GM19395 (cell line): Measurements from ENCODE around the gene KRT3.
"Not testable (repeated sequence)": the region's sequence is repeated elsewhere in the genome, so short reads cannot be mapped to it uniquely, and the experiment has no call there.

ENCODE experiments used
- ATAC-seq: cut with Tn5 transposase; IDR thresholded peaks from one replicate; pipeline ENCODE4 v1.9.1; 2021; ENCODE audit warnings: mild to moderate bottlenecking, moderate library complexity; ENCODE audit not compliant: unreplicated experiment

Gene KRT3

DNA sequence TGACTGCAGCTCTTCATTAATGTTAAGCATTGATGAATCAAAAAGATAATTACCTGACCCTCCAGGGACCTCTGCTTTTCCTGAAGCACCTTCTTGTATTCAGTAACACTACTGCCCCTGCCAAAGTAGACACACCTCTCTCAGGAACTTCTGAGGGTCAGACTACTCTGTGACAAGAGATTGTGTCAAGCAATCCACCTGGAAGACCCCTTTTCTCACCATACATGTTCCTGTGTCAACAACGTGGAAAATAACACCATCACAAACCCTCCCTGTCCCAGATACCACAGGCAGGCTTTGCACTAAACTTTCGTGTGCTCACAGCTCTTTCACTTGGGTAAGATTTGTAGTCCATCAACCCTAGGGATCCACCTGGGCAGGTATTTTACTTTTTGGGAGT lies 31.9 kb downstream of the KRT3 start:
- ATAC-seq, result no peak

DNA sequence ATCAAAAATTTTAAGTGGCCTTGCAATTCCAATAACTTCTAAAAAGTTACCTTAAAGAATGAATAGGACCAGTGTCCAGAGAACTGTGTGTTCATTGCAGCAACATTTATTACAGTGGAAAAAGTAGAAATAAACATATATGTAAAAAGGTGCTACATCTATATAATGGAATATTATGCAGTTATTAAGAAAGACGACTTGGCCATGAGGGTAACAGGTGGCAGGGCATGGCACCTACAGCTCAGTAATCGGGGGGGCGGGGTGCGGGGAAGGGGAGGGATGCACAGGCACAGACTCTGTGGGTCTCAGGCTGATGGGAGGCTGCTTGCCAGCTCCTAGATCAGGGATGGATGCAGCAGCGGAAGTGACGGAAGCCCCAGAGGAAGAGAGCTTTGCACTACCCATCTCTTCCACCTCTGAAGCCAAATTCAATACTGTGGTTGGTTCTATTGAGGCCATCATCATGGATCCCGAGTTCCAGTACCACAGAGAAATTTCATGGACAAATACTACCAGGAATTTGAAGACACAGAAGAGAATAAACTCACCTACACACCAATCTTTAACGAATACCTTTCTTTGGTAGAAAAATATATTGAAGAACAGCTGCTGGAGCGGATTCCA lies 32.8 kb downstream of the KRT3 start:
- no peak for ATAC-seq

DNA sequence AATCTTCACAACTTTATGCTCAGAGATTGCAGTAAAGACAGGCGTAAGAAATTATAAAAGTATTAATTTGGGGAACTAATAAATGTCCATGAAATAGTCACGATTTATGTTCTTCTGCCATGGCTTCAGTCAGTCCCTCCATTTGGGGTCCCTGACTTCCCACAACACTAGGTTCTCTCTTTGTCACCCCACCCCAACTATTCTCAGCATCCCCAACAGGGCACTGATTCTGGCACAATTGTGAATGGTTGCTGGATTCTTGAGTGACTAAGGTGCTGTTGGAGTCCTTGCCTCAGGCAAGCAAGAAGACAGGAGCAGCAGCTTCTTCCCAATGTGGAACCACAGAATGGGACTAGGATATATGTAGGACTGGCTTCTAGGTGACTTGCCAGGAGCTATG lies 34.1 kb downstream of the KRT3 start:
- ATAC-seq, result no peak

DNA sequence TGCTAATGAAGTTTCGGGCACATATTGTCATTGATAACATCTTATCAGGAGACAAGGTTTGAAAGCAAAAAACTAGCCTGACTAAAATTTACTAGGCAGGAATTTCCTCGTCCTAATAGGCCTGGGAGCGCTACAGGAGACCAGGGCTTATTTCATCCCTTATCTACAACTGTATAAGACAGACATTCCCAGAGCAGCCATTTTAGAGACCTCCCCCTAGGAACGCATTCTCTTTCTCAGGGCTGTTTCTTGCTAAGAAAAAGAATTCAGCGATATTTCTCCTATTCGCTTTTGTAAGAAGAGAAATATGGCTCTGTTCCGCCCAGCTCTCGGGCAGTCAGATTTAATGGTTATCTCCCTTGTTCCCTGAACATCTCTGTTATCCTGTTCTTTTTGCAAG lies 34.7 kb downstream of the KRT3 start:
- ATAC-seq, result not testable (repeated sequence)

DNA sequence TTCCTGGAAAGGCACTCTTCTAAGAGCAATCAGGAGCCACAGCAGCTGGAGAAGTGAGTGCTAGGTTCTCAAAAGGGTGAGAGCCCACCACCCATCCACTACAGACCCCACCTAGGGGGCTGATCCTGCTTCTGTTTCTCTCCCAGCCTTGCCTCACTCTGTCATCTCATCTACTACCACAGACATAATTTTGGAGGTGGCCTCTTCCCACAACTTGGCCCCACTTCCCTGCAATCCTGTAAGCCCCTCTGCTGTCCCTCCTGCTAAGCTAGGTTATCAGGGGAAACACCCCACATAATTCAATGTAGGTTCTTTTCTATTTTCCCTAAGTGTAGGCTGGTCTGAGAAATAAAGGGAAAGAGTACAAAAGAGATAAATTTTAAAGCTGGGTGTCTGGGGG lies 35.3 kb downstream of the KRT3 start:
- no peak for ATAC-seq

DNA sequence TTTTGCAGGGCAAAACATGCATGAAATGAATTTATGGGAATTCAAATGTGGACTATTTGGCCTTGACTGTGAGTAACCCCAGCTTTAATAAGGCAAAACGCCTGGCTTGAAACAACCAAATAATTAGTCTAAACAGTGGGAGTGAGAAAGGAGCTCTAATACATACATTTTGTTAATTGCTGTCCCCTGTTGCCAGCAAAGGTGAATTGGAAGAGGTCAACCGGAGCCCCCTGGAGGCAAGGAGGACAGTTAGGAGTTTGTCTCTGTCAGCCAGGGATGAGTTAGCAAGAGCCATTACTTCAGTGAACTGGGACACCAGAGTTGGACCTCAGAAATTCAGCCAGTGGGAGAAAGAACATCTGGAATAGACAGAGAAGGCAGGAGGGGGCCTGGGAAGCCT lies 36.2 kb downstream of the KRT3 start:
- ATAC-seq, result no peak

DNA sequence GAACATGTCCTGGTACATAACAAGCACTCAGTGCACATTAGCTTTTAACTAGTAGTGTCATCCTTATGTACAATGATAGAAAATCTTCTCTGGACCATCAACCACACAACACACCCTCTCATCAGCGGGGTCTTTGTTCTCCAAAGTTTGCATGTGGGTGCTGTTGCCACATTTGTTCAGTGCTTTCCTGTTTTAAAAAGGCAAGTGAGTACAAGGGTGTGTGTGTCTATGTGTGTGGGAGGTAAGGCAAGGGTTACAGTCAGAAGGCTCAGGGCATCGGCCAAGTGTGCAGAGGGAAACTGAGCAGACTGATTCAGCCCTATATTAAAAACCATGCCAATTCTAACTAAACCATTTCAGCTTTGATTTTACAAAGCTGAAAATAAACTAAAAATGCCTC lies 36.7 kb downstream of the KRT3 start:
- no peak for ATAC-seq

DNA sequence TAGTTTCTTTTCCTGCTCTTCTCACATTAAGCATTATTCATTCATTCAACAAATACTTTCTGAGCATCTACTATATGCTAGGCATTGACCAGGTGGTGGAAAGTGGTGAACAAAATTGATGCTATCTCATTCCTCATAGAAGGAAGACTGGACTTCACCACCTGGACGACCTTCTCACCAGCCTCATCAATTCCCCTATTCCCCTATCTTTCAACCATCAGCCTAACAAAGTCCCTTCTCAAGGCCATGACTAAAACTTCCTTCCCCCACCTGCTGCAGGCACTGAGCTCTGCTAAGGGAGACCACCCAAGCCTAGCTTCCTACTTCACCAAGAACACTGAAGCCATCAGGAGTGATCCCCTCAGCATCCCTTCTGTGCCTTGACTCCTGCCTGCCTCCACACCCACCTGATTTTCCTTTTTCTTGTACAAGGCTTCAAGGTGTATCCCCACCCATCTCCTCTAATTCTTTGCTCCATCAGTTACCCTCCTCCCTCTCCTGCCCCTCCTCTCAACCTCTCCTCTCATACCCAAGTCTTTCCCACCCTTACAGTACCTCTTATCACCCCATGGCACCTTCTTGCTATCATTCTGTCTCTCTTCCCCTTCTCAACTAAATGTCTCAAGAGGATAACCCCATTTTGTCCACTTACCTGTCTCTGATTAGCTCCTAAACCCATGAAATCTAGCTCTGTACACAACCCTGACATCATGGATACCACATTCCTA lies 38.3 kb downstream of the KRT3 start:
- no peak for ATAC-seq

DNA sequence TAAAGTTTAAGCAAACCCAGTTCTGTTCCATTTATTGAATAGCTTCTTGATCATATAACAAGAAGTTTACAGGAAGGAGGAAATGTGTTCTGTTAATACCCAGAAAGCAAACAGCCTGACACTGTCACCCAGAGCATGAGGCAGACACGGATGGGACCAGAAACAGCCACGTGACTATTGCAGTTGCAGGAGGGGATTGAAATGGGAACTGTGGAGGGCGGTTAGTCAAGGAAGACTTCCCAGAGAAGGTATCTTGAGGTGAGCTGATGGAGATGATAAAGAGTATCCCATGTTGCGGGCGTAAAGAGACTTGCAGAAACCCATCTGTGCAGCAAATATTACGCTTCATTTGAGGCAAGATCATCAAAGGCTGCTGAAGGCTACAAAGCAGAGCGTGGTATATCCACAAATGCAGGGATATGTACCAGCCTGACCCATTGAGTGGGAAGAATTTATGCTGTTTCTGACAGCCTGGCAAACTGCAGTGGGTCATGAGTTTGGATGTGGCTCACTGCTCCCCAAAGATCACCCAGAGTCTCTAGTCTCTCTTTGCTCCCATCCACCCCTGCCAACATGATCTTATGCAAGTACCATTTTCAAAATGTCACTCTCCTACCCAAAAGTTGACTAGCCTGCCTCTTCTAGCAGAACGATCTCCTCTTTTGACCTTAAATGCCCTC lies 39.5 kb downstream of the KRT3 start:
- no peak for ATAC-seq

DNA sequence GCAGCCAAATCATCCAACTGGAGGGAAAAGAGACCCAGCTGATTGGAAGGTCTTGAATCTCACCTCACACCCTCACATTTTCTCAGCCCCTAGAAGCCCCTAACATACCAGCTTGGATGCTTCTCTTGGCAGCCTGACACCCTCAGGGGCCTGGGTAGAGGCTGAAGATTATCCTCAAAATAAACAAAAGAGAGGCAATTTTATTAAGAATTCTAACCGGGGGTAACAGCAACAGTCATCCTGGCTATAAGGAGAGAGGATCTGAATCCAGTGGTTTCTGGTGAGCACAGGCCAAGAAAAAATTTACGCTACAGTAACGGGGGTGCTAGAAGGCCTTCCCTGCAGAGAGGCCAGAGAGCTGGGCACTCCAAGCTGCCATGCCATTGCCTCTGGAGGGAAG lies 40.4 kb downstream of the KRT3 start:
- ATAC-seq, result no peak

DNA sequence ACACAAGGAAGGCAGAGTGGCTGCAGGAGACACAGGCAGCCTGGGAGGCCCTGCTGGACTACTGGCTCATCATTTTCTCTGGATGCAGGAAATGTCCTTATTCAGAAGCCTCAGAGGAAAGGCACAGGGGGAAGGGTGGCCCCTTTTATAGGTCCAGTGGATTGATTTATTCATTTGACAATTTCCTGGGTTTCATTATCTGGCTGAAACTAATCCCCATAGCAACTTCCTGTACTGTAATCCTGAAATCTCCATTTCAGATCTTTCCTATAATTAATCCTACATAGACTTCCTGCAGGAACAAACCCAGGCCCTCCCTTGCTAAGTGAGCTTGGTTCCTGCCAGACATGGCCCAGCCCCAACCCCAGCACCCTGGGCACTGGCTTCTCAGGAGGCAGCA lies 41.8 kb downstream of the KRT3 start:
- ATAC-seq, result no peak

DNA sequence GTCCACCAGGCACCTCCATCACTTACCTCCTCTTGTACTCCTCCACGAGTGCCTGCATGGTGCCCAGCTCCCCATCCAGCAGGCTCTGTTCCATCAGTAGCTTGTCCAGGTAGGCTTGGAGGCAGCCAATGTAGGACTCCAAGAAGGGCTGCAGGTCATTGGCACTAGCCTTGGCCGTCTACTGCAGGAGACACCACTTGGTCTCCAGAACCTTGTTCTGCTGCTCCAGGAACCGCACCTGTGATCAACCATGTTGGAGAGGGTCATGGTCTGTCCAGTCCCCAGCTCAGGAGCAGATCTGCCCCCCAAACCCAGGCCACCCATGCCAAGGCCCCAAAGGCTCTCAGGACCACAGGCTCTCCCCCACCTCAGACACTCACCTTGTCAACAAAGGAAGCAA lies 42.6 kb downstream of the KRT3 start:
- no peak for ATAC-seq

DNA sequence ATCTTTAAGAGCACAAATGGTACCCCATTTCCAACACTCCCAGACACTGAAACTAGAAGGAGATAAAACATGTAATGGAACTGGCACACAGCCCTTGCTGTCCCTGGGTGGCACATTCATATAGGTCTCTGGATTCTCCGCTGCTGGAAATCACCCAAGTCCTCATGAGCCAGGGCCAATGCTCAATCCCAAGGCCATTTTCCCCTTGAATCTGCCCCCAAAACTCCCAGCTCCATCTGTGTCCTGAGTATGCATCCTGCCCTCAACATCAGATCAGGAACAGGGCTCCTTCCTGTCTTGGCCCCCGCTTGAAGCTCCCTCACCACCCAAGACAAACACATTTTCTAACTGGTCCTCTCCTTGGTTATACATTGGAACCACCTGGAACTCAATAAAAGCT lies 43.4 kb downstream of the KRT3 start:
- ATAC-seq, result no peak

DNA sequence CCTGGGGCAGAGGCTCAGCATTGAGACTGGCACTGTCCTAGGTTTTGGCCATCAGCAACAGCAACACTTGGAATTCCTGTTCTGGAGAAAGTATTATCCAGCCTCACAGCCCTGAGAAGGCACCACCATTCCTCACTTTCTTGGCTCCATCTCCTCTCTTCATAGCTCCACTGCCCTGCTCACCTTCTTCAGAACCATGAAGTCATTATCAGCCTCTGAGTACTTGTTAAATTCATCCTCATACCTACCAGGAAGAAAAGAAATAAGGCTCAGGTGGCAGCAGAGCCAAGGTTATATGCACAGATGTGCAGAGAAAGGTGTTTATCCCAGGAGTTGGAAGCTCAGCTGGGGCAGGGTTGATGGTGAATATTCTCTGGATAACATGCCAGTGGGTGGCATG lies 44.1 kb downstream of the KRT3 start:
- no peak for ATAC-seq

DNA sequence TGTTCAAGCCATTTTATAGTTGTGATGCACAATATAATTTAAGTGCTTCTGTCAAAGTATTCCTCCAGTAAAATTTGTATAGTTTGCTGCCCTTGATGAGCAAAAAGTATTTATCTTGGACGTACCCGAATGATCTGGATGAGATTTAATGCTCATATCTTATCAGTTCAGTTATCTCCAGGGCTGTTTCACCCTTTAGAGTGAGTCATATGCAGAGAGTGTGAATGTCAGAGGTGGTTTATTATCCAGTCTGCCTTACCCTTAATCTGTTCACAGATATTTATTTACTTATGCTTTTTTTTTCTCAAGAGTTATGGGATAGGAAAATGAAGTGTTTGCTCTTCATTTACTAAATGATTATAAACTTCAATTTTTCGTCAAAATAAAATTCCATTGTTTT lies 45.4 kb downstream of the KRT3 start:
- not testable (repeated sequence) for ATAC-seq

DNA sequence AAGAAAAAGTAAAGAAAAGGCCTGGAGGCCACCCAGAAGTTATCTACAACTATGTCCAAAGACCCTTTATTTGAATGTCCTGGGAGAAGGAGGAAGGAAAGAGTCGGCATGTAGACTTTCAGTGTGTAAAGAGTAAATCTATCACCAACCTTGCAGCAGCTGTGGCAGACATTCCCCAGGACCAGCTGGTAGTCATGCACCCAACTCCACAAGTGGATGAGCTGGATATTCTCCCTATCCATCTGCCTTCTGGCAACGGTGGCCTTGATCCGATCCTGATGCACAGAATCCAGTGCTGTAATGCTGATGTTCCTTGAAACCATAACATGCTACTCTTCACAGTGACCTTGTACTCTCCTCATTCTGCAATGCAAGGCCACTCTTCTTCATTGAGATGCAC lies 46.1 kb downstream of the KRT3 start:
- no peak for ATAC-seq

DNA sequence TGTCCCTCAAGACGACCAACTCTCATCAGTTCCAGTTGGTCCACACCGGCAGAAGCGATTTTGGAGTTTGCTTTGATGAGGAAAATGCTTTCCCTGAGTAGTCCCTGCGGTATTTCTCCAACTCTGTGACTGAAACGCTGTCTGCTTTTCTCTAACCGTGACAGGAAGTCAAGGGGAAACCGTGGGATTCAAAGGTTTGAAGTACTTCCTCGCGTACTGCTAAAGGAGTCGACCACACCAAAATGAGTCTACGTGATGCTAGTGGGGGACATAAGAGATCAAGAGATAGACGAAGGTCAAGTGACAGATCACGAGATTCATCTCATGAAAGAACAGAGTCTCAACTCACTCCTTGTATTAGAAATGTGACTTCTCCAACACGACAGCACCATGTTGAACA lies 47.3 kb downstream of the KRT3 start:
- ATAC-seq, result no peak

DNA sequence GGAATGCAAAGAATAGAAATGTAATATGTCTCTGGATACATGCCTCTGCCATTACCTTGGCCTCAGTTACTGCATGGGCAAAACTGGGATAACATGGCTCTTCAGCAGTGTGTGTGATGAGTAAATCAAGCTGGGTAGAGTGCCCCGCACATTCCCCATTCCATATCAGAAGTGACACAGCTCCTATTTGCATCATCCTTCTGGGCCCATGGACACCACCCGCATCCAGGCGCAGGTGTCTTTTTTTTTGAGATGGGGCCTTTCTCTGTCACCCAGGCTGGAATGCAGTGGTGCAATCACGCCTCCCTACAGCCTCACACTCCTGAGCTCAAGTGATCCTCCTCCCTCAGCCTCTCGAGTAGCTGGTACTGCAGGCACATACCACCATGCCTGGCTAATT lies 50.4 kb downstream of the KRT3 start:
- ATAC-seq, result no peak

DNA sequence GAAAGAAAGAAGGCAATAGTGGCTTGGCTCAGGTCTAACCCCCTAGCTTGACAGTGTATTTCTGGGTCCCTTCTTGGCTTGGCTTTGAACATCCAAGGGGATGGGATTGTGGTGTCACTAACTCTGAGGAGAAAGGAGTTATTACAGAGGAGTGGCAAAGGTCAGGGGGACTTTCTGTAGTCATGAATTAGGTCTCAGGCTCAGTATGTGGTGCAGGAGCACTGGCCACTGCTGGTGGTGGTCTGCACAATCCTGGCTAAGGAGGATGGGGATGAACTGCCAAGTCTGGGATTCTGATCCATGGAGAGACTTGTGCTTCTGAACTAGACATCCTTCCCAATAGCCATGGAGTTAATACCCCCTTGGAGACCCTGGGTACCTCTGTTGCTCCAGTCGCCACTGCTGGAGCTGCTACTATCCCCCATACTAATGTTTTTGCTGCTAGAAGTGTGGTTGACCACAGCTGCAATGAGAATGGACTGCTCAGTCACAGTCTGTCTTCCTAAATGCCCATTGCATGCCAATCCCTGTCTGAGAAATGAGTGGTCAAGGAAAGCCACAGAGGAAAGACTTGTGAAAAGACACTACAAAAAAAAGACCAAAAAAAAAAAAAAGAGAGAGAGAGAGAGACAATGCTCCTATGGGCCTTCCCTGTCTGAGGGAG lies 51.3 kb downstream of the KRT3 start:
- ATAC-seq, result no peak

DNA sequence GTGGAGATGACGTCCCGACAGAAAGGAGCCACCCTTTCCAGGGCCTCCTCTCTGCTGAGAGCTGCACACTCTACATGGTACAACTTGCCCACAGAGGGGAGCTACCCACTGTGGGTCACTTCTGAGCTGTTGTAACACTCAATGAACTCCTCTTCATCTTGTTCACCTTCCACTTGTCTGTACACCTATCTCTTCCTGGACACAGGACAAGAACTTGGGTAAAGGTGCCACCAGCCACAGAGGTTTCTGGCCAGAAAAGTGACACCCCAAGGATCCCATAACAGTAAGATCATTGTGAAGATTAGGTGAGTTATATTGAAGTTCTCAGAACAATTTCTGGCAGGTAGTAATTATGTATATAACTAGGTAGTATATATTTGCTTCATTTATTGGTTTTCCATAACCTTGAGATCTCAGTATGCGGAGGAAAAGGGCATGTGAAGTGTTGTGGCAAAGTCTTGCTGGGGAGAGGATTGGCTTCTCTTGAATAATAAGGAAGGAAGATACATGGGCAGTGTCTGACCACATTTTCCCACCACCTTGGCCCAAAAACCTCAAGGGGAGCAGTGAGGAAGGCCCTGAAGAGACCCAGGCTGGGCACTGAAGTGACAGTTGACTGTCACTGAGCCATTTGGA lies 53.0 kb downstream of the KRT3 start:
- no peak for ATAC-seq

DNA sequence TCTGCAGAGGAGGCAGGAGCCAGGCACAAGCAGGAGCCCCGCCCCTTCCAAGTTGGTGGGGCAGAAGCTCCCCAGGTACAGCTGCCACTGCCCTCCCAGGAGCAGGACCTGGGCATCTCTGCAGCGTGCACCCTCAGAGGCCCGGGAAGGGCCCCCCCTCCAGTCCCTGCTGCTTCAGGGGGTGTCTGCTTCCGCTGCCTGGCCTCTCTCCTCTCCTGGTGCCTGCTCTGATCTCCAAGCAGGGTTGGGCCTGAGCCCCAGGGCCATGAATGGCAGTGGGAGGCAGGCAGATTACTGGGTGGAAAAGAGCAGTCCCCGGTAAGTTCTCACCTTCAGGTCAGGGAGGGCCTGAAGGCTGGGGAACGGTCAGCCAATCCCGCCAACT lies 53.7 kb downstream of the KRT3 start:
- ATAC-seq, result no peak
